Inferior parietal cortex (tissue), 1 donor: ENCODE measurements around the gene SLC7A4.

Experiments used
- DNase-seq: peaks from one replicate; pipeline ENCODE4 v3.0.0-alpha.2; 2016; ENCODE audit errors: extremely low spot score

The SLC7A4 gene

DNA sequence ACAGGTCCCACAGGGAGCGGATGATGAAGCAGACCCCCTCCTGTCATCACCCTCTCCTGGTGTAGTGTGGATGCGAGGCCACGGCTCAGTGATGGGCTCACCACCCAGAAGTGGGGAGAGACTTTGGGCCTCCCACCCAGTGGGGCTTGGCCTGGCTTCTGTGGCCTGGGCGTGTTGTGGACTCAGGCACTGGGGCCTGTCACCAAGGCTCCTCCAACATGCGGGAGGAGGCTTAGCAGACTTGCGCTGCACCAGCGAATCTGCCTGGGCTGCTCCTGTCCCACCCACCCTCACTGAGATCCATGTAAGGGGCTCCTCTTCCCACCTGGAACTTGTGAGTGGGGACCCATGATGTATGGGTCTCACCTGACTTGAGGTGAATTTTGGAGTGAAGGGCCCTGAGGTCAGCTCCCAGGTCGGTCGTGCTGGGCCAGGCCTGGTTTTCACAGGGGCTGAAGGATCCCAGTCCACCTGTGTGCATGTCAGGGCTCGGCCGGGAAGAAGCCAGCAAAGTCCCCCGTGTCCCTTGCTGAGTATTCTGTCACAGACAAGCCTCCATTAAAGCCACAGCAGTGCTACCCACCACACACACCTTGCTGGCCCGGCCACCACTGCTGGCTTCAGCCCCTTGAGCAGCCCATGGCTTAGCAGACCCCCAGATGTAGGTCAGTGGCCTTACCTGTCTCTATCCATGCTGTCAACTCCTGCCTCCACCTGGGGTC, 34.7 kb downstream of the SLC7A4 start:
- no peak for DNase-seq

DNA sequence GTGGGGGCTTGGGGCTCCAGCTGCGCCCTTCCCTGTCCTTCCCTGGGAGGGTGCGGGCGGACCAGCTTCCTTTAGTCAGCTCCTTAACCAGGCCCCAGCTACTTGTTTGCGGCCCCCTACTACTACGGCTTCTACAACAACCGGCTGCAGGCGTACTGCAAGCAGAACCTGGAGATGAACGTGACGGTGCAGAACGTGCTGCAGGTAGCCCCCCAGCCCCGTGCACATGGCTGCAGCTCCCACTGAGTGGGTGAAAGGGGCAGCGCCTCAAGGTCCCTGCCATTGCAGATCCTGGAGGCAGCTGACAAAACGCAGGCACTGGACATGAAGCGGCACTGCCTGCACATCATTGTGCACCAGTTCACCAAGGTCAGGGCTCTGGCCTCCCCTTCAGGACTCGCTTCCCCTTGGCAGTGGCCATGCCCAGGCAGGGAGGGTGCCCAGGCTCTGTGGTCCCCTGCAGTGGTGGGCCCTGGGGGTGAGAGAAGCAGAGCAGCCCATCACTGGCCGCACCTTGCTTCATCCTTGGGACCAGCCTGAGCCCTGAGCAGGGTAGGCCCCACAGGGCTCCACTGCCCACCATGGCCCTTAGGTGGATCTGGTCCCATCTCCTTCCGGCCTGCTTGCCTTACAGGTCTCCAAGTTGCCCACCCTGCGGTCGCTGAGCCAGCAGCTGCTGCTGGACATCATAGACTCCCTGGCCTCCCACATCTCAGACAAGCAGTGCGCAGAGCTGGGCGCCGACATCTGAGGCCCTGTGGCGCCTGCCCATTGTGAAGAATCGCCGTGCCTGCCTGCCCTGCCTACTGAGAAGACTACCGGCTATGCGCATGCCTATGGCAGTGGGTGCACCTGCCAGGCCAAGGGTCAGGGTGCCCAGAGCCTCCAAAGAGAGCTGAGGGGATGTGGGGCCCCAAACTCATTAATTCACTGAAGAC, 35.5 kb downstream of the SLC7A4 start:
- DNase-seq = no peak

DNA sequence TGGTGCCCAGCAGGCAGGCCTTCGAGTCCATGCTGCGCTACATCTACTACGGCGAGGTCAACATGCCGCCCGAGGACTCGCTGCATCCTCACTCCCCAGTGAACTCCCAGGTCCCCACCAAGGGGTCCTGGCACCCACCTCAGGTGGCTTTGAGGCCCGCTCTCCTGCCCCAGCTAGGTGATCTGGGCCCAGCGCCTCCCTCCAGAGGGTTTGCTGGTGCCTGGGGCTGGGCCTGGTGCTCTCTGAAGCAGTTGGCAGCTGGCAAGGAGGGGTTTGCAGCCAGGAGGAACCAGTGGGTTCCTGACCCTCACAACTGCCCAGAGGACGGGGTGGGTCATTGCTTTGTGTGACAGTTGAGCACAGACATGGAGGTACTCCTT, 36.3 kb downstream of the SLC7A4 start:
- DNase-seq = no peak

DNA sequence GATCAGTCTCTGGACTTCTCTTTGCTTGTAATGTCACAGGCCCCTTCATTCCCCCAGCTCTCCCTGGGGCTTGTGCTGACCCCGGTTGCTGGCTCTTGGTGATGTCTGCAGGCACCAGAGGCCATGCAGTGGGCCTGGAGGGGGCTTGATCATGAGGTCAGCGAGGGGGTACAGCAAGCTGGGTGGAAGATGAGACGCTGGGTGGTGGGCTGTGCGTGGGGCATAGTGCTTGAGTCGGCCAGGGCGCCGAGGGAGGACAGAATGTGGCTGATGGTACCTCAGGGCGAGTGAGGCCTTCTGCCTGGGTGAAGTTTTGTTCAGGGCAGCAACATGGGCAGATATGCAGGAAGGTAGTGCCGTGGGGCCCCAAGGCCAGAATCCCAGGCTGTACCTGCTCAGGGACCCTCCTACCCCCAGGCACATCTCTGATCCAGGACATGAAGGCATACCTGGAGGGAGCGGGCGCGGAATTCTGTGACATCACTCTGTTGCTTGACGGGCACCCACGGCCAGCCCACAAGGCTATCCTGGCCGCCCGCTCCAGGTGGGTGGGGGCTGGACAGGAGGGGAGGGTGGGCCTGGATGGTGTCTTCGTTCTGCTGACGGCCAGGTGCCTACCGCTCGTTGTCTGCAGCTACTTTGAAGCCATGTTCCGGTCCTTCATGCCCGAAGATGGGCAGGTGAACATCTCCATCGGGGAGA, 36.9 kb downstream of the SLC7A4 start:
- DNase-seq = no peak

DNA sequence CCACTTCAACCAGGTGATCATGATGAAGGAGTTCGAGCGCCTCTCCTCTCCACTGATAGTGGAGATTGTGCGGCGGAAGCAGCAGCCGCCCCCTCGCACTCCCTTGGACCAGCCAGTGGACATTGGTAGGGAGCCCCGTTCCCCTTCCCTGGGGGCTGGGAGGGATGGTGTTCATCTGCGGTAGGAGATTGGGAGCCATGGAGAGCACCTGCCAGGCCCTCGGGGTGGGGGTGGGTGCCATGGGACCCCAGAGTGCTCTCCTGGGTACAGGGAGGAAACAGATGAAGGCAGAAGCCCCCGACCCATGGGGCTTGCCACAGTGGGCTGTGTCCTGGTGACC, 37.5 kb downstream of the SLC7A4 start:
- no peak for DNase-seq

DNA sequence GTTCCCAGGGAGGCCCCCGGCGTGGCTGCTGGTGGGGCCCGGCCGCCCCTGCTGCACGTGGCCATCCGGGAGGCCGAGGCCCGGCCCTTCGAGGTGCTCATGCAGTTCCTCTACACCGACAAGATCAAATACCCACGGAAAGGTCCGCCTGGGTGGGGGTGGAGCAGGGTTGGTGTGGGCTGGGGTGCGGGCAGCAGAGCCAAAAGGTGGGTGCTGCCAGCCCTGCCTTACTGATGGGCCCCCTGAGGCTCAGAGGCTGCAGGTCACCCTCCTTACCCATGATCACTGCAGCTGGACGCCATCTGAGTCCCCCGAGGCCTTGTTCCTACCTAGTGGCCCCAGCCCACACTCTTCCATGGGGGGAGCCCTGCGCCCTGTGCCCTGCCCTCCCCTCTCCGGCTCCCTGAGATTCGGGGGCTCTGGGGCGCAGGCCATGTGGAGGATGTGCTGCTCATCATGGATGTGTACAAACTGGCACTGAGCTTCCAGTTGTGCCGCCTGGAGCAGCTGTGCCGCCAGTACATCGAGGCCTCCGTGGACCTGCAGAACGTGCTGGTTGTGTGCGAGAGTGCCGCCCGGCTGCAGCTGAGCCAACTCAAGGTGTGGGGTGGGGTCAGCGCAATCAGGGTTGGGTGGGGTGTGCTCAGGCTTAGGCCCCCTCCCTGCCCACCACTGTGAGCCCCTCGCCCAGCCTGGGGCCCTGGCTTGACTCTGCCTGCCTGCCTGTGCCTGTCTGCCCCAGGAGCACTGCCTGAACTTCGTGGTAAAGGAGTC, 38.0 kb downstream of the SLC7A4 start:
- no peak for DNase-seq

DNA sequence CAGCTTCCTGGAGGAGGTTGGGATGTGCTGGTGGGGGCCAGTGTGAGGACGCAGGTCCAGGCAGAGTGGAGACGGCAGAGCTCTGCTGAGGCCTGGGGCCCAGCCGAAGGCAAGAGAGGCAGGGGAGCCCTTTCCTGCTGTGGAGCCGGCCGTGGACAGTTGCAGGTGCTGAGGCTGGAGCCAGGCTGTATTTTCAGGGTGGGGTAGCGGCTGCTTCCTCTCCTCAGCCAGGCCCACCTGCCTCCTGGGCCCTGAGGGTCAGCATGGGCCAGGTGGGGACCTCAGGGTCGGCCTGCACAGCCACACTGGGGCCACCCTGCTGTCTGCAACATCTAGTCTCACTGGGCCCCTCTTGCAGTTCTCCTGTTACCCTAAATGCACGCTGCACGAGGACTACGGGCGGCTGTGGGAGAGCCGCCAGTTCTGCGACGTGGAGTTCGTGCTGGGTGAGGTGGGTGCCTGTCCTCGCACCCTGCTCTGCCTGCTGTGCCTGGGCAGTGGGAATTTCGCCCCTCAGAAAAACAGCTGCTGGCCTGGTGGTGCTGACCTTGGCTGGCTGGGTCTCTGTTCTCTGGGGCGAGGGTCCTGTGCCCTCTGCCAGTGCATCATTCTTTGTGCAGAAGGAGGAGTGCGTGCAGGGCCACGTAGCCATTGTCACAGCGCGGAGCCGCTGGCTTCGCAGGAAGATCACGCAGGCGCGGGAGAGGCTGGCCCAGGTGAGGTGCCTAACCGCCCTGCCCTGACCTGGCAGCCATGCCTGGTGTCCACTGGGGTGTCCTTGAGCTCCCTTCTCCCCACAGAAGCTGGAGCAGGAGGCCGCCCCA, 38.8 kb downstream of the SLC7A4 start:
- no peak for DNase-seq

DNA sequence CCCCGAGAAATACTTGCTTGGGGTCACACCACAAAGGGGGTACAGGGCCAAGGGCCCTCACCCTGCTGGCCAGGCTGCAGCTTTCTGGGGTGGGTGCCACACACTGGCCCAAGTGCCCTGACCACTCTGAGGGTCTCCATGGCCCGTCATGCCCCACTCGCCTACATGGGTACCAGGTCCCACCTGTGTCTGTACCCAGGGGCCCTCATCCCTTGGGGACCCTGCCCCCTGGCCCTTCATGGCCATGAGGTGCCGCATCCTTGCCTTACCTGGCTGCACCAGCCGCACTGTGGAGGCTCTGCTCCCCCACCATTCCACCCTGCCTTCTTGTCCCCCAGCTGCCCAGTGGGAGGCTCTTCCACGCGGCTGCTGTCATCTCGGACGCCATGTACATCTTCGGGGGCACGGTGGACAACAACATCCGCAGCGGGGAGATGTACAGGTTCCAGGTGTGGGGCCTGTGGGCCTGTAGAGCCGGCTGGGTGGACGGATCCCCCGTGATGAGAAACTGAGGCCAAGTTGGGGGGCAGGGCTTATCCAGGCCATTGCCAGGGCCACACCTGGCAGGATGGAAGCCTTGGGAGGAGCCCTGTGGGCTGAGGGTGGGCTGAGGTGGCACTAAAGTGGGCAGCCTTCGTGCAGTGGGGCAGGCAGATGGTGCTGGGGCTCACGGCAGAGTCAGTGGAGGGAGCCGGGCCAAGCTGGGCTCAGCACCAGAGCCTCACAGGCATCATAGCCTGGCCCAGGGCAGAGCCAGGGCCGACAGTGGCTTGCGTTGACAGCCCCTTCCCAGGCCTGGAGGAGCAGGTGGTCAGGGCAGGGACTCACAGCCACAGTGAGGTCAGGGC, 39.7 kb downstream of the SLC7A4 start:
- DNase-seq = no peak

DNA sequence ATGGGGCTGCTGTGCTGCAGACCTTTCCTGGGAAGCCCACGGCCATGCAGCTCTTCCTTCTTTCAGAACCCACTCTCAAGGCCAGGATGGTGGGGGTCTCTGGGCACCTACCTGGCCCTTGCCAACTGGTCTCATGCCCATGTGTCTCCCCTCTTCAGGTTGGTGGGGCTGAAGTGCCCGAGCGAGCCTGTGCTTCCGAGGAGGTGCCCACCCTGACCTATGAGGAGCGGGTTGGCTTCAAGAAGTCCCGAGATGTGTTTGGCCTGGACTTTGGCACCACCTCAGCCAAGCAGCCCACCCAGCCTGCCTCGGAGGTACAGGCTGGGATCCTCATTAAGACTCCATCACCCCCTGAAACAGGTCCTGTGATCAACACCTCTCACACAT, 40.3 kb downstream of the SLC7A4 start:
- DNase-seq = no peak

DNA sequence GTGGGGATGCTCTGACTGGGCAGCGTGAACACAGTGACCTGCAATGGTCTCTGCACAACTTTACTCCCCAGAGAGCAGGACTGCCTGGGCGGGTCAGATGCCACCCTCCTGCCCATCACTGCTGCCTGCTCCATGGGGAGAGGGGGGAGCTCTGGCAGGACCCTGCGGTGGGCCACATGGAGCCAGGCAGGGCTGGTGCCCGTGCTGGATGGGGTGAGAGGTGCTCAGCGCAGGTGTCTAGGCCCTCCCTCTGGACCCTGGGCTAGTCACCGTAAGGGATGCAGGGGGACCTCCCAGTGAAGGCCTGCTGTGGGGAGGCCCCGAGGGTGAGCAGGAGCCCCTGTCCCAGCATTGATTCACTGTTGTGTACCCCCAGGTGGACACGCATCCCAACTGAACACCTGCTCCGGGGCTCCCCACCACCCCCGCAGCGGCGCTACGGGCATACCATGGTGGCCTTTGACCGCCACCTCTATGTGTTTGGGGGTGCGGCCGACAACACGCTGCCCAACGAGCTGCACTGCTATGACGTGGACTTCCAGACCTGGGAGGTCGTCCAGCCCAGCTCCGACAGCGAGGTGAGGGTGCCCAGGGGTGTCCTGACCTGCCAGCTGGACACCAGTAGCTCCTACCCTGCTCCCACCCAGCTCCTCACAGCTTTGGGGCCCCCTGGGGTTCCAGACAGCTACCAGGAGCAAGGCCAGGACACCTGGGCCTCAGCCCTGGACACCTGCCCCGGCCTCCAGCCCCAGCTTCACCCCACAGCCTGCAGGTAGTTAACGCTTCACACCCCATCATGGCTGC, 40.9 kb downstream of the SLC7A4 start:
- DNase-seq = no peak

DNA sequence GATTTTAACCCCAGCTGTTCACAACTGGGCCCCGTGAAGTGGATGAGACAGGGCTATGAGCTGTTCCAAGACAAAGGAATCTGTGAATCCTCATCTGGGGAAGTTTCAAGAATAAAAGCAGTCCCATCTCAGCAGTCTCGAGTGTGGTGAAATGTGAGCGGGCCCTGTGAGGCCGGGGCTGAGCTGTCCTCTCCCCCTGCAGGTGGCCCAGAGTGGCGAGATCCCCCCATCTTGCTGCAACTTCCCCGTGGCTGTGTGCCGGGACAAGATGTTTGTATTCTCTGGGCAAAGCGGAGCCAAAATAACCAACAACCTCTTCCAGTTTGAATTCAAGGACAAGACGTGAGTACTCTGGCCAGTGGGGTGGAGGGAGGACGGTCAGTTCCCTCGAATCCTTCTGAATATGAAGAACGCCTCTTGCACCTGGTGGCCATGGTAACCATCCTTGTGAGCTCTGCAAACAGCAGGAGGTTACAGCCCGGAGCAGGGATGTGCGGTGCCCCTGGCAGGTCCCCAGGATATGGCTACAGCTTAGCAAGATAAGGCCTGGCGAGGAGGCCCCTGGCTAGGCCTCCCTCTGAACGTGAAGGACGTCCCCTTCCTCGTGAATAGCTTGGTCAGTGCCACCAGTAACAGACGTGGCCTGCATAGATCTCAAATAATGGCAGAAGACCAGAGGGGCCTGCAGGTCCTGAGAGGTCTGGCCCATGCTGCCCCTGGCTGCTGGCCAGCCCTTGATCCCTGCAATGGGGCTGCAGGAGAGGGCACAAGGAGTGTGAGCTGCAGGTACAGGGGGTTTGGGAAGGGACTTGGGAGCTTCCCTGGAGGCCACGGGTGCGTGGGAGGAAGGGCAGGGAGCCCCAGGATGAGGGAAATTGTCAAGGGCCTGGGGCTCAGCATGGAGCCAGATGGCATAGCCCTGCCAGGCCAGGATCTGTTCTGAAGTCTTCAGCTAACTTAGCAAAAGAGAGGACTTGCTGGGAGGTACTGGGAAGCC, 41.9 kb downstream of the SLC7A4 start:
- no peak for DNase-seq

DNA sequence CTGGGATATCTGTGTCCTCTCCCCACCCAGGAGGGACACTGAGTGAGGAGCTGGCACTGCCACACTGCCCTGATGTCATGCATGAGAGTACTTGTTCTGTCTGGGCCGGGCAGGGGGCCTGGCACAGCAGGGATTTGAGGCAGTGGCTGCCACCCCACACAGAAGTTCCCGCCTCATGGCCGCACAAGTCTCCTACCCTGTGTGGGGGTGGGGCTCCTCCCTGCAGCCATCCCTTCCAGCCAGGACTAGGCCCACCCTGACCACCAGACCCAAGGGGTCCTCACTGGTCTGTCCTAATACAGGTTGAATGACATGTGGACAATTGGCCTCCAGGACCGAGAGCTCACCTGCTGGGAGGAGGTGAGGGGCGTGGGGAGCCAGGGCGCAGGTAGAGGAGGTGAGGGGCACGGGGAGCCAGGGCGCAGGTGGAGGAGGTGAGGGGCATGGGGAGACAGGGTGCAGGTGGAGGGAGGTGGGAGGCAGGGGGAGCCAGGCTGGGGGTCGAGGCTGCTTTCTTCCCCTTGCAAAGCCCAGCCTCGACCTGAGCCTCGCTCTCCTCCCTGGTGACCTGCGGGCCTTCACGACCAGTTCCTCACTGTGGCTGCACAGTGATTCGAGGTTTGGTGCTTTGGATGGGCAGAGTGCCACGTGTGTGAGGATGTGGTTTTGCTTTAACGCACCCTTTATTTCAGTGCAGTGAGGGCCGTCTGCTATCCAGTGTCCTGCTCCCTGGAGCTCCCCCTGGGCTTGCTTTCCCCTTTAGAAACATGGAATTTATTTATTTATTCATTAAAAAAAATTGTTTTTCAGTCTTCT, 42.8 kb downstream of the SLC7A4 start:
- no peak for DNase-seq

DNA sequence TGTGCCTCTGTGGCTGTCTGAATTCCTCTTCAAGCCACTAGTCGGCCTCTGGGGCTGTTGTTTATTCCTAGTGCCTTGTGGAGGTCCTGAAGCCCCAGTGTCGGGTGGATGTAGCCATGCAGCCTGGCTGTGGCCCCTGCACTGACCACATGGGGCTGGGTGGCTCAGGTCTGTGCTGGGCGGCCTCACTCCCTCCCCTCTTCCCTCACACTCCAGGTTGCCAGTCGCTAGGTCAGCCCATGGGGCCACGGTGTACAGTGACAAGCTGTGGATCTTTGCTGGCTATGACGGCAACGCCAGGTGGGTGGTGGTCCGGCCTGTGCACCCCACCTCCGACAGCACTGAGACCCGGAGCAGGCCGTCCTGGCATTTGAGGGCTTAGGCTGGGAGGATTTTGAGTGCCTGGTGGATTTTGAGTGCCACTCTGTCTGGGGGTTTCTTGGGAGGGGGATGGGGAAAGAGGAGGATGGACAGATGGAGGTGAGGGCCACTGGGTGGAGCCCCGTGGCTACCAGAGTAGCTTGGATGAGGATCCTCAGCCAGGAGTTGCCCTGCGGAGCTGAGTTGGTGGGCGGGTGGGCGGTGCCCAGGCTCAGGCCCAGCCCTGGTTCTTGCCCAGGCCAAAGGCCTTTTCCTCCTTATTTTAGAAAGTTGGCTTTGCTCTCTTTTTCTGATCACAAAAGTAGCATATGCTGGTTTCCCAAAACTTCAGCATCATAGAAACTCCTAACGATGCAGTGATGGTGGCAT, 43.6 kb downstream of the SLC7A4 start:
- no peak for DNase-seq

DNA sequence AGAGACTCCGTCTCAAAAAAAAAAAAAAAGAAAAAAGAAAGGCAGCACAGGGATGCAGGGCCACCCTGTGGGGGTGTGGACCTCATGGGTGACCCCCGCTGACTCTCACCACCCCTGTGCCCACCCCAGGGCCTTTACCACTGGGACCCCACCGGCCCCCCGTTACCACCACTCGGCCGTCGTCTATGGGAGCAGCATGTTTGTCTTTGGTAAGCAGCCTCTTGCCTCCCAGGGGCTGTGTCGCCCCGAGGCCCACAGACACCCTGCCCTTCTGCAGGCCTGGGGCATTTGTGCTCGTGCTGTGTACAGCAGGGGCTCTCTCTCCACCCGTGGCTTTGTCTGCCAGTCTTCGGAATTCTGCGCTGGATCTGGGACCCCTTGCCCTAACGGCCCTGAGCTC, 45.0 kb downstream of the SLC7A4 start:
- no peak for DNase-seq

DNA sequence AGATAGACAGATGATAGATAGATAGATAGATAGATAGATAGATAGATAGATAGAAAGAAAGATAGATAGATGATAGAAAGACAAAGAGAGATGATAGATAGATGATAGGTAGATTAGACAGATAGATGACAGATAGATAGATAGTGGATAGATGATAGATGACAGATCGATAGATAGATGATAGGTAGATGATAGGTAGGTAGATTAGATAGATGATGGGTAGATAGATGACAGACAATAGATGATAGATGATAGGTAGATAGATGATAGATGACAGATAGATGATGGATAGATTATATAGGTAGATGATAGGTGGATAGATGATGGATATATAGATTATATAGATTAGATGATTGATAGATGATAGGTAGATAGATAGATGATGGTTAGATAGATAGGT, 46.0 kb downstream of the SLC7A4 start:
- no peak for DNase-seq

DNA sequence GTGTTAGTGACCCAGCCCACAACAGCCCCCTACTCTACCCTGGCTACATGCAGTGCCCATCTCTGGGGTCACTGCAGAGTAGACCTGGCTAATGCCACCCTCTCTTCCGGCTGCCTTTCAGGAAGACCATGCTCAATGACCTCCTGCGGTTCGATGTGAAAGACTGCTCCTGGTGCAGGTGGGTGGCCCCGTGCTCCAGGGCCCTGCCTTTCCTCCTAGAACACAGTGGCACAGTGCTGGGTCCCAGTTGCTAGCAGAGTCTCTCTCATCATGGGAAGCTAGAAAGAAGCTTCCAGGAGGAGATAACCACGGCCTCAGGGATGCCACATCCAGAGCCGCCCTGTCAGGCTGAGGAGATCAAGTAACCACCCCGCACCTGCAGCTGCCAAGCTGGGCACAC, 46.6 kb downstream of the SLC7A4 start:
- no peak for DNase-seq
